Adrenal gland (tissue), 5 donors: ENCODE results near the gene FOXO1.

Source experiments
- CTCF ChIP-seq, 6 experiments: fragments of 450-650 bp in 4 of 6; fragments of 200-600 bp in 2 of 6; sonication (generic) in 1 of 6; IDR thresholded peaks; 1 replicate in 5 of 6; 2 replicates in 1 of 6; pipeline versions ENCODE4 v1.5.1 to v1.8.0; 2016 to 2021; ENCODE audit warnings: antibody characterized with exemption in 6 of 6, mild to moderate bottlenecking in 2 of 6, moderate library complexity in 1 of 6
- POLR2A ChIP-seq, 2 donors: fragments of 450-650 bp; IDR thresholded peaks; one replicate each; pipeline ENCODE4 v1.6.1; 2017; ENCODE audit warnings: antibody characterized with exemption in 2 of 2, mild to moderate bottlenecking in 2 of 2, moderate library complexity in 1 of 2
- donor health status: DM: no; HTN: no; CAD: no.

GRCh38 chr13:40631605-40632004, 34.8 kb downstream of the FOXO1 start:
- TF ChIP-seq CTCF (IDR thresholded peaks at IDR 0.05): no peak
- TF ChIP-seq POLR2A (IDR thresholded peaks at IDR 0.05): no peak
